GM19193 (cell line): ENCODE results near the gene LNX2.

ENCODE experiments used
- POLR2A ChIP-seq: IDR thresholded peaks from 4 replicates; pipeline ENCODE4 v1.6.1; 2011; ENCODE audit not compliant: insufficient read depth, insufficient read length; ENCODE audit errors: extremely low read depth

Gene LNX2

GRCh38 chr13:27569405-27569804 lies 50.9 kb downstream of the LNX2 start:
- TF ChIP-seq POLR2A, result no peak

- TF ChIP-seq POLR2A, result no peak
Measured at GRCh38 chr13:27565818-27566217, 54.5 kb downstream of the LNX2 start.

GRCh38 chr13:27562457-27562856 lies 57.9 kb downstream of the LNX2 start:
- TF ChIP-seq POLR2A, result no peak

DNA sequence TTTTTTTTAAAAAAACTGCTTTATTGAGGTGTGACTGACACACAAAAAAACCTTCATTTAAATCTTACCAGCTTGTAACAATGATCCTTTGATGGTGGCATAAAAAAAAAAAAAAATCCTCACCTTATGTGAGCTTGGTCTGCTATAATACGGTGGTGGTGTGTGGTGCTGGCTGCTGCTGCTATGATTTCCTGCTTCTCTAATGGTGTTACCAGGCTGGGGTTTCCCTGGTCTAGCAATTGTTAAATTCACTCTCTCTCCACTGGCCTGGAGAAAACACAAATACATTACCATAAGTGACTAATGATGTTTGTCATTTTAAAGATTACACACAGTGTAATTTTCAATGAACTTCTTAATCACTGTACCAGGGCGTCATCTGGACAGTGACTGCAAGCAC lies 60.6 kb downstream of the LNX2 start:
- no peak for TF ChIP-seq POLR2A

GRCh38 chr13:27556109-27556508 lies 64.2 kb downstream of the LNX2 start:
- TF ChIP-seq POLR2A, result no peak

DNA sequence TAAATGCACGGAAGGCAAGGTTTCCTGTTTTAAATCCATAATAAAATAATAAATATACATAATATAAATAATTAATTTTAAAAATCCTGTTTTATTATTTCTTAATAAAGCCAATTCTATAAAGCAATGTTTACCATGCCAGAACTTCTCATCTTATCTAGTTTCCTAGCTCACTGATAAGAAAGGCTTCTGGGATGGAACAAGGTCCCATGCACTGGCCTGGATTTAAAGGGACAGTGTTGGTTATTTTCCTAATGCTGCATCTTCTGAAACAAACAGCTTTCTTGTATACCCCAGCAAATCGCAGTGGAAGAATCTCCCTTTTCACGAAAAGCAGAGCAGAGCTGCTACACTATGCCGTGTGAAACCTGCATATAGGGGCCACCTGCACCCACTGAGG lies 68.8 kb downstream of the LNX2 start:
- TF ChIP-seq POLR2A, result no peak

DNA sequence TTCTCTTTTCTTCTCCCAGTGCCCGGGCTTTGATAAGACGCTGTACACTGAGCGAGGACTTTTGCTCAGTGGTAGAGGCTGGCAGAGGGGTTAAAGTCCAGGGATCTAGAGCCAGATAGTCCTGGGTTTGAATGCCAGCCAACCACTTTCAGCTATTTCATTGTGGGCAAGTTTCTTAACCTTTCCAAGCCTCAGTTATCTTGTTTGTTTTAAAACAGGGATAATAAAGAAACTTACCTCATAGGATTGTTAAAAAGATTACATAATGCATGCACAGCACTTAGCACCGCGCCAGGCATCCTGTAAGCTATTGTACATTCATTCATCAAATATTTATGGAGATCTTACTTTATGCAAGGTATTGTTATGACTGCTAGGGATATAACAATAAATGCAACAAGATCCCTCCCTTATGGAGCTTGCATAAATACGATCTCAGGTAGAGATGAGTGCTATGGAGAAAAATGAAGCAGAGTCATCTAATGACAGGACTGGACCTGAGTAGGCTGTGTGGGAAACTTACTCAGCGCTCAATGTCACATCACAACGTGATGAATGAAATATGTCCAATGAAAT lies 70.8 kb downstream of the LNX2 start:
- TF ChIP-seq POLR2A, result no peak

DNA sequence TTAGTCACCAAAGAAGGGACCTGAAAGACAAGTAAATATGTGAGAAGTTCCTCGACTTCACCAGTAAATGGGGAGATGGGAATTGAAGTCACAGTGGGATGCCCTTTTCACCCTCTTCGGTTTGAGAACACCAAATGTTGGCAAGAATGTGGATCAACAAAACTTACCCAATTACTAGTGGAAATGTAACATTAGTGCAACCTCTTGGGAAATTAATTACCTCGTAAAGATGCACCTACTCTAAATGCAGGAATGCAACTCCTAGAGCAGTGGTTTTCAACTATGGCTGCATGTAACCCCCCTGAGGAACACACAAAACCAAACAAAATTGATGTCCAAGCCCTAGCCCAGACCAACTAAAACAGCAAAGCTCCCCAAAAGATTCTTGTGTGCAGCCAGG lies 78.1 kb downstream of the LNX2 start:
- TF ChIP-seq POLR2A, result no peak

DNA sequence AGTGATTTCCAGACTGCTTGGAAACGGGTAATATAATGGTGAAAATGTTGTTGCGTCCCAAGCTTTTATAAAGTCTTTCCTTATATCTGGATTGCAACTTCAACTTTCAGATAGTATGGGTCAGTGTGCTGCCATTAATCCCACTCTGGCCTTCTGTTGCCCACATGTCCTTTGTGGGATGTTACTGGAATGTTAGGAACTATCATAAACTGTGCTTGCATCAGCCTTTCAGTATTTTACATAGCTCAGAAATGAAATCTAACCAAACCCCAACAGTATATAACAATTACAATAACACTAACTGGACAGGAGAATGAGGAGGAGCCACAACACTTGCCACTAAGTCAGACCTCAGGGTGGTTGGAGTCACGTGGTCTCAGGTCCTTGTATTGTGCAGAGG lies 78.9 kb downstream of the LNX2 start:
- TF ChIP-seq POLR2A, result no peak

GRCh38 chr13:27536361-27537101 lies 83.8 kb downstream of the LNX2 start:
- TF ChIP-seq POLR2A, result no peak

DNA sequence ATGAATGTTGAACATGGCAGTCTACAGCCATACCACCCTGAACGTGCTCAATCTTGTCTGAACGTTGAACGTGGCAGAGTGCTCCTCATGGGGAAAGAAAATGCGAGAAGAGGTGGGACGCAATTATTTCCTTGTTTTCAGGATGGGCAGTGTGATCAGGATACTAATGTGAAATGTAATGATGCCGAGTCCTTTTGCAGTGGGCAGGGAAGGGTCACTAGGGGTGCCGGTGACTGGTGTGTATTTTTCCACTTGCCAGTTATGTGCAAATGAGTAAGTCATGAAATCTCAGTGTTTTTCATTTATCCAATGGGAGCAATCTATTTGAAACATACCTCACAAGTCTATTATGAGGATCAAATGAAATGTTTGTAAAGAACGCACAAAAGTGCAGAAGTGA lies 84.8 kb downstream of the LNX2 start:
- TF ChIP-seq POLR2A, result no peak

DNA sequence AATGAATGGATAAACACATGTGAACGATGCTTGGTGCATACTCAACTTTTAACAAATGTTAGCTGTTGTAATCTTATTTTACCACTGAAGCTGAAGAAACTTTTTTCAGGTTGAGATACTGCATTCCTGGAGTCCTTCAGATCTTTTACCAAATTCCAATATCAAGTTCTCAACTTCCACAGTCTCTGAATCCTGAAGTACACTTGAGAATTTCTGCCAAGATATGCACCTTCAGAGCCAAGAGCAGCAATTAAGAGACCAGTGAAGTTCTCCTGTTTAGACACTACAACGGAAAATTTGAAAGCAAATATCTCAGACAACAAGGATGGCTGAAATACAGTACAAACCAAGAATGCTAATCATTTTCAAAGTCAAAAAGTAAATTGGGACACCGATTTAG lies 85.3 kb downstream of the LNX2 start:
- TF ChIP-seq POLR2A, result no peak

GRCh38 chr13:27534108-27534980 lies 86.0 kb downstream of the LNX2 start:
- no peak for TF ChIP-seq POLR2A

GRCh38 chr13:27533155-27533643 lies 87.1 kb downstream of the LNX2 start:
- no peak for TF ChIP-seq POLR2A

DNA sequence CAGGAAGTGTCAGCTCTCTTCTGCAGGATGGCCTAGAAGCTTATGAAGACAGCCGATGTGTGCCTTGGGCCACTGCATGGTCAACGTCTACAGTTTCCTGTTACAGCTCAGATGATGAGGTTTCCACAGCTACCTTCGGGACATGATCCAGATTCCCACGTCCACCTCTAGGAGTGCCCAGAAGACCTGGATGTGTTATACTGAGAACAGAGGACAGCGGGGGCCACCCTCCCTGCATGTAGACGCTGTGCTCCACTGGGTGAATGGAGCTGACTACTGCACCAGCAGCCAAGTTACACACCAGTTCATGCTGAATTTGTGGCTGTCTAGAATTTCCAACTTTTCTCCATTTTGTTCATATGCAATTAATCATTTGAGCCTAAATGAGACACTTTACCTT lies 91.4 kb downstream of the LNX2 start:
- no peak for TF ChIP-seq POLR2A

- TF ChIP-seq POLR2A, result no peak
Measured at GRCh38 chr13:27526516-27526915, 93.8 kb downstream of the LNX2 start.
